T-helper 1 cell treated with Interleukin-12 subunit alpha and Interleukin-12 subunit beta and Interleukin-4 antibody, amounts not matched to agents 30 ng/mL and 1 ng/mL, for 36 hours (primary cell): ENCODE results near the gene CNNM1. TPM values are rescaled to one million over a fixed set of nuclear protein-coding genes. Genes with fewer than 3 reads are reported as not detected.

Experiments used
- intact Hi-C: fragments of 100-400 bp; cut with micrococcal nuclease; formaldehyde crosslinking; loops from one replicate; pipeline ENCODE4 v1.15.1; 2024
- total RNA-seq: library from RNA; stranded (reverse); gene quantifications from 2 replicates; pipeline ENCODE4 v1.2.3, GENCODE V29; 2022

The CNNM1 gene
- total RNA-seq: 0.07 and 0.29 TPM in 2 replicates

- intact Hi-C loops: no loop called here
Observed at GRCh38 chr10:99329304-99329553, at the start of gene CNNM1. CNNM1 (plus strand) TSS chr10:99329356; CDS start chr10:99329388, 32 bp downstream.

- intact Hi-C loops: no loop called here
Observed at GRCh38 chr10:99279626-99280111, 49.5 kb upstream of the CNNM1 start.

- intact Hi-C loops: no loop called here
Observed at GRCh38 chr10:99280472-99280871, 48.7 kb upstream of the CNNM1 start.

- intact Hi-C loops: no loop called here
Observed at GRCh38 chr10:99285881-99286280, 43.3 kb upstream of the CNNM1 start.

- intact Hi-C loops: no loop called here
Observed at GRCh38 chr10:99290306-99290705, 38.9 kb upstream of the CNNM1 start.

GRCh38 chr10:99292159-99292558 is 37.0 kb upstream of the CNNM1 start:
- intact Hi-C loops: no loop called here

GRCh38 chr10:99296605-99297004 is 32.6 kb upstream of the CNNM1 start:
- intact Hi-C loops: no loop called here

- intact Hi-C loops: no loop called here
Observed at GRCh38 chr10:99297033-99297432, 32.1 kb upstream of the CNNM1 start.

- intact Hi-C loops: no loop called here
Observed at GRCh38 chr10:99303899-99304861, 25.0 kb upstream of the CNNM1 start.

GRCh38 chr10:99304862-99305229 is 24.3 kb upstream of the CNNM1 start:
- intact Hi-C loops: no loop called here

GRCh38 chr10:99312501-99312900 is 16.7 kb upstream of the CNNM1 start:
- intact Hi-C loops: no loop called here

- intact Hi-C loops: no loop called here
Observed at GRCh38 chr10:99315853-99316252, 13.3 kb upstream of the CNNM1 start.

- intact Hi-C loops: no loop called here
Observed at GRCh38 chr10:99316374-99316773, 12.8 kb upstream of the CNNM1 start.

- intact Hi-C loops: no loop called here
Observed at GRCh38 chr10:99318048-99318447, 11.1 kb upstream of the CNNM1 start.

- intact Hi-C loops: no loop called here
Observed at GRCh38 chr10:99318475-99318874, 10.7 kb upstream of the CNNM1 start.

- intact Hi-C loops: no loop called here
Observed at GRCh38 chr10:99325281-99325680, 3.9 kb upstream of the CNNM1 start.

GRCh38 chr10:99326871-99327270 is 2.3 kb upstream of the CNNM1 start:
- intact Hi-C loops: no loop called here

- intact Hi-C loops: no loop called here
Observed at GRCh38 chr10:99328579-99329303, 415 bp upstream of the CNNM1 start.

- intact Hi-C loops: no loop called here
Observed at GRCh38 chr10:99329554-99330346, 594 bp downstream of the CNNM1 start.

GRCh38 chr10:99330347-99330924 is 1.3 kb downstream of the CNNM1 start:
- intact Hi-C loops: no loop called here

- intact Hi-C loops: no loop called here
Observed at GRCh38 chr10:99331207-99331803, 2.1 kb downstream of the CNNM1 start.
